Midbrain (tissue), 1 donor: ENCODE data around the gene FBXL2.

ENCODE experiments used
- DNase-seq: peaks from one replicate; lab custom pipeline; 2025; lab: John Stamatoyannopoulos, UW

FBXL2 gene, protein sequence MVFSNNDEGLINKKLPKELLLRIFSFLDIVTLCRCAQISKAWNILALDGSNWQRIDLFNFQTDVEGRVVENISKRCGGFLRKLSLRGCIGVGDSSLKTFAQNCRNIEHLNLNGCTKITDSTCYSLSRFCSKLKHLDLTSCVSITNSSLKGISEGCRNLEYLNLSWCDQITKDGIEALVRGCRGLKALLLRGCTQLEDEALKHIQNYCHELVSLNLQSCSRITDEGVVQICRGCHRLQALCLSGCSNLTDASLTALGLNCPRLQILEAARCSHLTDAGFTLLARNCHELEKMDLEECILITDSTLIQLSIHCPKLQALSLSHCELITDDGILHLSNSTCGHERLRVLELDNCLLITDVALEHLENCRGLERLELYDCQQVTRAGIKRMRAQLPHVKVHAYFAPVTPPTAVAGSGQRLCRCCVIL

DNA sequence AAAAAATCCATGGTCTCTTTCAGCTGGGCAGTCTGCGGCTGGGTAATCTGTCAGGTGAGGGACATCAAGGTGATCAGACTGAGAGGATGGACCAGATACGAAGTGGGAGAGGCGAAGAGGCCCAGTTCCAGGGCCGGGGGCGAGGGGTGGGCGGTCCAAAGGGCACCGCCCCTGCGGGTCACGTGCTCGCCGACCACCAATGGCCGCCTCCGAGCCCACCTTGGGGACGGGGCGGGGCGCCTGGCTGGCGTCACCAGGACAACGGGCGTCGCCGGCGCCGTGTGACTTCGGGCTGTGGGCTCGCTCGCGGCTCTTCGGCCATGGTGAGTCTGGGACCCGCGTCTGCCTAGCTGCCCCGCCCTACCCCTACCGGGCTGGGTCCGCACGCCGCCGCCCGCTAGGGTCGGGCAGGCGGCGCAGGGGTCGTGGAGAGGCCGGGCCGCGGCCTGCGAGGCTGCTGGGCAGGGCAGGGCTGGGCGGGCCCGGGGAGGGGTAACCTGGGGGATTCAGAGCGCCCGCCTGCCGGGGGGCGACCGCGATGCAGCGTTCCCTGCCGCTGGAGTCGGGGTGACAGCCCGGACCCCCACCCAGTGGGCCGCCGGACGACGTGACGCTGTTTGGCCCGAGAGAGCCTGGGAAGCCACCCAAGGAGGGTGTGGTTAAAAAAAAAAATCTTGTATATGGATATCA is at the start of gene FBXL2:
Gene FBXL2, plus strand, starts transcription at position 250 of the 690 bp plus-strand sequence. Its CDS starts 71 bp downstream, at position 321.
- DNase-seq = peak; percentile 44

DNA sequence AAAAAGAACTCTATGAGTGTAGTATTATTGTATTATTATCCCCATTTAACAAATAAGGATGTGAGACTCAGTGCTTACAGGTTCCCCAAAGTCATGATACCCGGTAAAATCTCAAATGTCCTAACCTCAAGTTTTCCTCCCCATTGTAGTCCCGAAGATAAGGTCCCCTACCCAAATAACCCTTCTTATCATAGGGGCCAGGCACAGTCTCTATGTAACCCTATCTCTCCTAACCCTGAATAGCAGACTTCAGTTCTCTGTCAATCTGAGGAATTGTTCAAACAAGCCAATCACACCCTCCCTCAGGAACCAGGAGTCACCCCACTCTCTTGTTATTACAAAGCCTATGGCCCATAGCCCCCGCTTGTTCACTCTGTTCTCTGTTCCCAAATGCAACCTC is 48.2 kb upstream of the FBXL2 start:
- no peak for DNase-seq

DNA sequence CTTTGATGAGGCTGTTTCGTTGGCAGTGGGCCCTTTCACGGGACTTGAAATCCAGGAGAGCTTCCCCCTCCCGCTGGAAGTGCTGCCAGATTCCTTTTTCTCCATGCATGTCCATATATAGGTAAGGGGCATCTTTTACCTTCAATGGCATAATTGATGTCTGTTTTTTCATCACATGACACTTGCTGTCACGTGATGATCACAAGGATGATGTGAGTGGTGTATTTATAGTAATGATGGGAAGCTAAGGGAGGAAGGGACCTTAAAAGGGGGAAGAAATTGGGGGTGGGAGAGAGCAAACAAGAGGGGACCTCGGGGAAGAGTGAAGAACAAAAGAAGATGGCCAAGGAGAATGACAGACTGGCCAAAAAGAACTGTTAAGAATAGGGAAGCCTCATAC is 47.3 kb upstream of the FBXL2 start:
- no peak for DNase-seq

DNA sequence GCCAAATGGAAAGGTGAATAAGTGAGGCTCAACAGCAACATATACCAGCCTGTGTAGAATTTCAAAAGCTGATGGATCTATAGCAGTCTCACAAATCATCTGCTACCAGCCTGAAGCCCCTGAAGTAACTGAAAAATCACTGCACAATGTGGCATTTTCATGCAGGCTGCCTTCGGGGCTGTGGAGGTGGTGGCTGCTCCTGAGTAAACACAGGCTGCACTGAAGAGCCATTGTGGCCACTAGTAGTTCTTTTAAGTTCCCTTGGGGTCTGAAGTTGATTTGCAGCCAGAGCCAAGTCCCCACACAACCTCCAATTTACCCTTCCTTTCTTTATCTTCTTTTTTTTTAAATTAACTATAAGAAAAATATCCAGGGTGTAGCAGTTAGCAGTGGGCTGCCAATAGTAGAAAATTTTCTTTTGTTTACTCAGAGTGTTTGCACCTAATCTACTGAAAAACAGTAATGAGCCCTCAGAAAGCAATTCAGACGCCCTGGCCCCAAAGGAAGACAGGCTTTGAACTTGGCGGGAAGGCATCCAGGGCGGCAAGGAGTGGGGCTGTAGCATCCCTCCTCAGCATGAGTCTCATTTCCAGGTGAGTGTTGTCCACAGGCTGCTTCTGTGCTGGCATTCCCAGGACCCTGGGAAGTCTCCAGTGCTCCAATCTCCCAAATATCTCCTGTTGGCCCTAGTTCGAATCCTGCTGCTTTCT is 45.3 kb upstream of the FBXL2 start:
- DNase-seq = no peak

DNA sequence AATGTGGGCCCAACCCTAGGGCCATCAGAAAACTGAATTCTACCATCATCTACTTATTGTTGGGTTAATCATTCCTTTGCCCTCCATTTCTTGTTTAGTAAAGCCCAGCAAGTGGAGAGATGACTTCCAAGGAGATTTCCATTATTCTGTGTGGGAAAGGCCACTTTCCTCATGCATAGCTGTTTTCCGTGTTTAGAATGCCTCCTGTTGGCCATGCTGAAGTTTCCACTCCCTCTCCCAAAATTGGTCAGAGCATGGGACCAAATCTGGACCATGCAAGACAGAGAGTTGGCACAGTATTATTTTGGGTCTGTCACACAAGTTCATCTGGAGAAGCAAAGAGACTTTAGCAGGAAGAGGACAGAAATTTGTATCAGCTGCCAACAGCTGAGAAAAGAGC is 43.4 kb upstream of the FBXL2 start:
- DNase-seq = no peak

DNA sequence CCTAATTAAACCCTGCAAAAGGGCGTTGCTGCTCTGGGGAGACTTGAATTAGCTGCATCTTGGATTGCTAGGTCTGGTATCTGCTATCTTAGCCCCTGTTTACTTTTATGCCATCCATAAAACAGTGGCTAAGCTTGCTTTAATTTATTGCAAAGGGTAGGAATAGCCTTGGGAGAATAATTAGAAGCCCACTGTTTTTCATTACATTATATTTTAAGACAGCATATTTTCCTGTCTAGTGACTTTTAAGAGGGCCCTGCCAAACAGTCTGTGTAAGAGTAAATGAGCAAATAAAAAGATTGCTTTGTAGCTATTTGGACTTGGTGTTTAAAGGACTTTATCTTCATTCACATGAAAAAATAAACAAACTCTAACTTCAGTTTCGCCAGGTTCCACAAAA is 41.2 kb upstream of the FBXL2 start:
- no peak for DNase-seq

DNA sequence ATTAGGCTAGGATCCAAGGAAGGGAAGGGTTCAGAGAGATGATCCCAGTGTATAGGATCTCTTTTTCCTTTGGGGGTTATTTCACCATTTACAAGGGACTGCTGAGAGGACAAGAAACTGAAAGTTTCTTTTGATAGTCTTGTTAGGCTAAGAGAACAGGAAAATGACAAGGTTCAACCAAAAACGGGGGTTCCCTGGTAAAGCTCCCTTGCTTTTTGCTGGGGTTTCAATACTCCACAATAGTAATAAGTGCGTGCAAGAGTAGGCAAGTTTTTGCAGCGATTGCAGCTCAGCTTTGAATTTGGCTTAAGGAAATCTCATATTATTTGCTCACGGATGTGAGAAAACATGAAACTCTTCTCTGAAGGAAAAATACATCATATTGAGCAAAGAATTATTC is 39.8 kb upstream of the FBXL2 start:
- DNase-seq = no peak

DNA sequence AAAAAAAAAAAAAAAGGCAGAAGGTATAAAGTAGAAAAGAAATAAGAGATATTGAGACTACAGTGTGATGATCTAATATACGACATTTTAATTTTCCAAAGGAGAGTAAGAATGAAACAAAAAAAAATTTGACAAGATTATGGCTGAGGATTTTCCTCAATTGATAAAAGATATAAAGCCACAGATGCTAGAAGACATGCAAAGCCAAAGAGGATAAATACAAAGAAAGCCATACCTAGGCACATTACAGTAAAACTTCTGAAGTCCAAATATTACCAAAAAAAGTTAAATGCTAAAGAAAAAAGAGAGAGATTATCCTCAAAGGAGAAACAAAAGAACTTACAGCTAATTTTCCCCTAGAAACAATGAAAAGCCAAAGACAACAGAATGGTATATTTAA is 38.3 kb upstream of the FBXL2 start:
- no peak for DNase-seq

DNA sequence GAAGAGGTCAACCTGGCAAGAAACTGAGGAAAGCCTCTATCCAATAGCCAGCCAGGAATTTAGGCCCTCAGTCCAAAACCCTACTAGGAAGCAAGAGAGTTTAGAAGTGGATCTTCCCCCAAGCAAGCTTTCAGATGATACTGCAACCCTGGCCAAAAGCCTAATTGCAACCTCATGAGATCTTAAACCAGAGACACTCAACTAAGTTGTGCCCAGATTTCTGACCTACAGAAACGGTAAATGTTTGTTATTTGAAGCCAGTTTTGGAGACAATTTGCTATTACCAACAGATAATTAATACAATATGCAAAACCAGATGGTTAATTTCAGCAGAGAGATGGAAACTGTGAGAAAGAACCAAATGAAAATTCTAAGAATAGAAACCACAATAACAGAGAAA is 37.0 kb upstream of the FBXL2 start:
- no peak for DNase-seq

DNA sequence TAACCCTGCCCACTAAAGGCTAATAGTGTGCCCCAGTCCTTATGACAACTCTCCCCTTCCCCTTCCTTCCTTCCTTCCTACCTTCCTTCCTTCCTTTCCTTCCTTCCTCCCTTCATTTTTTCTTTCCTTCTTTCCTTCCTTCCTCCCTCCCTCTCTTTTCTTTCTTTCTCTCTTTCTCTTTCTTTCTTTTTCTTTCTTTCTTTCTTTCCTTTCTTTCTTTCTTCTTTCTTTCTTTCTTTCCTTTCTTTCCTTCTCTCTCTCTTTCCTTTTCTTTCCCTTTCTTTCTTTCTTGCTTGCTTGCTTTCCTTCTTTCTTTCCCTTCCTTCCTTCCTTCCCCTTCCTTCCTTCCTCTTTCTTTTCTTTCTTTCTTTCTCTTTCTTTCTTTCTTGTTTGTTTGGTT is 30.5 kb upstream of the FBXL2 start:
- no peak for DNase-seq

DNA sequence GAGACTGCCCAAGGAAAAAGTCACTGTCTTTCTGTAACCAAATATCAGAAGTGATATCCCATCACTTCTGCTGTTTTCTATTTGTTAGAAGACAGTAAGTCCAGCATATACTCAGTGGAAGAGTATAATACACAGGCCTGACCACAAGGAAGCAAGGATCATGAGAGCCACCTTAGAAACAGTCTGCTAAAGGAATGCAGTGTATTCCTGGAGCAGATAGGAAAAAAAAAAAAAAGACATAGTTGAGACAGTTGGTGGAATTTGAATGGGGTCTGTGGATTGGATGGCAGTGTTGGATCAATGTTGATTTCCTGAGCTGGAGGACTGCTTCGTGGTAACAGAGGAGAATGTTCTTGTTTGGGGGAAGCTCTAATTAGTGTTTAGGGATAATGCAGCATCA is 26.5 kb upstream of the FBXL2 start:
- DNase-seq = no peak

DNA sequence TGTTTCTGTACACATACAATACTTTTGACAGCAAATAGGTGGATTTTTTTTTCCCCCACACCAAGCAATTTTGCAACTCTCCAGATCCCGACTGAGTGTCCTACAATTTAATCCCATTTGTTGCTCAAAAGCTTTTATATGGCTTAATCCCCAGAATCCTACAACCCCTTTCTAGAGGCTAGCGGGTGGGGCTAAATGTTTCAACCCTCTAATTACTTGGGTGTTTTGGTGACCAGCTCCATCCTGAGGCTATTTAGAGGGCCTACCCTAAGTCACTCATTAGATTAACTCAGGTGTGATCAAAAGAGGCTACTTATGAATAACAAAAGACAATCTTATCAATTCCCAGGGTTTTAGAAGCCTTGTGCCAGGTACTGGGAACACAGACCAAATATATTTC is 21.0 kb upstream of the FBXL2 start:
- no peak for DNase-seq

DNA sequence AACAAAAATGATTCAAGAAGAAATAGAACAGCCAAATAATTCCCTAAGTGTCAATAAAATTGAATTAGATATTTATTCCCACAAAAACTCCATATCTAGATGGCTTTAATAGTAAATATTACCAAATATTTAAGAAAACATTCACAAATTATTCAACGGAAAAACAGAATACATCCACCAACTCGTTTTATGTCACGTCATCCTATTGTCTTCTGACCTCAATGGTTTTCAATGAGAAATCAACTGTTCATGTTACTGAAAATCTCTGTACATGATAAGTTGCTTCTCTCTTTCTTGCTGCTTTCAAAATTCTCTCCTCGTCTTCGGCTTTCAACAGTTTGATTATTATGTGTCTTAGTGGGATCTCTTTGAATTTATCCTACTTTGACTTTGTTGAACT is 17.1 kb upstream of the FBXL2 start:
- DNase-seq = no peak

DNA sequence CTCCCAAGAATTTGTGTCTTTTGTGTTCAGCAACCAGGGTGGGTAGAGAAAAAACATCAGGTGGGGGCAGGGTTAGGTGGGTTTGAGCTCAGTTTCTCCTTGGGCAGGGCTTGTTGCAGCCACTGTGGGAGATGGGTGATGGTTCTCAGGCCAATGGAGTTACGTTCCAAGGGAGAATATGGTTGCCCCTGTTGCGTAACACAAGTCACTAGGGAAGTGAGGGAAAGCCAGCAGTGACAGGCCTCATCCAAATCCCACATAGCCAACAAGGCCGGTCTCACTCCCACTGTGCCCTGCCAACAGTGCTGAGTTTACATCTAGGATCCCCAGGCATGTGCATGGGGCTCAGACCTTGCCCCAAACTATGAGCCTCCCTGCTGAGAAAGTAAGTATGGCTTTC is 7.9 kb upstream of the FBXL2 start:
- DNase-seq = no peak

DNA sequence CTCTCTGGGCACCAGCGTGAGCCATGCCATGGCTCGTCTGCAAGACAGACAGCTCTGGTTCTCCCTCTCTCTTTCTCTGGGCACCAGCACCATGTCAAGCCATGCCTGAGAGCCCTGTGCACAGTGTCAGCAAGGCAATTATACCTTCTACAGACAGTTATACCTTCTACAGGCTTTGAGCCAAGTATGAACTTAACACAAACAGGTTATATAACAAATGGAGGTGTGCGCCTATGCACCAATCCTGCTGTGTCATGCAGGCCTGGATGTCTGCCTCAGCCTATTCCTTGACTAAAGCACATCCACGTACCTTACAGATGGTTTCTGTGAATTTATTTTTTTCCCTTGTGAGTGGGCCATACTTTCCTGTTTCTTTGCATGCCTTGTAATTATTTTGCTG is 5.9 kb upstream of the FBXL2 start:
- DNase-seq = no peak

DNA sequence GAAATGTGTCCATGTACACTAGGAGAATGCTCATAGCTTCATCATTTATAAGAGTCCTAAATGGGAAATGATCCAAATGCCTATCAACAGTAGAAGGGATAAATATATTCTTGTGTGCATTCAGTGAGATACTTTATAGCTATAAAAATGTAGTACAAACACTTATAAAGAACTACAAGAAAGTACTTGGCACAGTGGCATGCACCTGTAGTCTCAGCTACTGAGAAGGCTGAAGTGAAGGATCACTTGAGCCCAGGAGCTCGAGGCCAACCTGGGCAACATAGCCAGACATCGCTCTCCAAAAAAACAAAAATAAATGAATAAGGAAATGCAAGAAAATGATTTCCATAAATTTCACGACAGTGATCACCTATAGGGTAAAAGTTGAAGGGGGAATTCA is 3.6 kb upstream of the FBXL2 start:
- no peak for DNase-seq

DNA sequence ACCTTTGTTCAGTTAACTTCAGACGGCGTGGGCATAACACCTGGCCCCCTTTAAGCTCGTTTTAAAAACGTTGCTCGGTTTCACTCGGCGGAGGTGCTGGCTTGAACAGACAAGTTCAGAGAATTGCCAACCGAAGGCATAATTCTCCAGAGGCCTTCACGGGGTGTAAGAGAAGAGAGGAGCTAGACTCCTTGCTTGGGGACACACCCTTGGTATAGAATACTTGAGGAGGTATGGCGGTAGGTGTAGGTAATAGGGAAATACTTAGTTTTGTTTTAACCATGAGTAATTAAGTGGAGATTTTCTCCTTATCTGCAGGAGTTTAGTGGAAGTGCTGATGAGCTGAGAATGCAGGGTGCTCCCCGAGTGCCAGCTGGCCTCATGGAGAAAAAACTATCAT is 921 bp downstream of the FBXL2 start:
- peak; percentile 1 for DNase-seq

DNA sequence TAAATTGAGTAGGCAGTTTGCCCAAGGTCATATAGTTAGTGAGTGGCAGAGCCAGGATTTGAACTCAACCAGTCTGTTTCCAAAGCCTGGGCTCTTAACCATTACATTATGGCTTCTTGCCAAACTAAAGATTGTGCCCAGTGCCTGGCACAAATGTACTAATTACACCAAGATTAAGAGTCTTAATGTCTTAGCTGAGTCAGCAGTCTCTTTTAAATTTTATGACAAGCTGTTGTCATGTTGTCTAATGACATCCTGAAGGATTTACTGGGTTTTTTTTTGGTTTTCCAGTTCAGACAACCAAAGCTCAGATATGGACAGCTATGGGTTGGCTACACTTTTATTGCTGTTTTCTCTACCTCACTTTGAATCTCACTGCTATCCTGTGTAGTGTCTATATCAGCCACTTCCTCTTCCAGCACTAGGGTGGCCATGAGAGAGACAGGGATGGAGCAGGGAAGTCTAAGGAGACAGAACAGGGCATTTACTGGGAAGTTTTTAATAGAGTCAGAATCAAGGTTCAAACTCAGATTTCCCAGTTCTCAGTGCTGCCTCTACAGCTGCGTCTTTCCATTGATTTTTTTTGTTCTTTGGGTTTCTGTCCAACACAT is 10.5 kb downstream of the FBXL2 start:
- DNase-seq = no peak

DNA sequence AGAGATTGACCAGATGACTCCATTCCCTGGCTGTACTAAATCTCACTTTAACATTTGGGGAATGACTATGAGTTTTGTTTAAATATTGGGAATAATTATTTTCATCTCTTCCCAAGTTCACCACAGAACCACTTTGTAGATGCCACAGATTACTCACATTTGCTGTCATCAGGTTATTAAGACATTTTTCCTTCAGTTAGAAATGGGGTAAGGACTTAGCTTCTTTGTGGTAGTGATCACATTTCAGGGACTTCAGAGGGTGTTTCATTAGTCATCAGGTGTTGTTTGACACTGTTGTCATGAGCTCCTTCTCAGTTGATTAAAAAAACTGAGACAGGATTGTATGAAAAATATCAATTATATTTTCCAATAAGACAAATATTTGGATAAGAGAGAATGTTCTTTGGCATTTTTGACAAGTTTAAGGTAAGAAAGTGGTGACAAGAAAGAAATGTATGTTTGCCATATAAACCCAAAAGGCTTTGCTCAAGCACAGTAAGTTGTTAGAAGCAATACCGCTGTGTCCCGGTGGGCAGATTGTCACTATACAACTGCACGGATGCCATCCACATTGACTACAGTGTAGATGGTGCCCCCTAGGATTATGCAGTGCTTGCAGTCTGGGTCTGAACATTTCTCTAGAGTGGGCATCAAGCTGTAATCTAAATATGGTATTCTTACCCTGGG is 22.3 kb downstream of the FBXL2 start:
- no peak for DNase-seq

DNA sequence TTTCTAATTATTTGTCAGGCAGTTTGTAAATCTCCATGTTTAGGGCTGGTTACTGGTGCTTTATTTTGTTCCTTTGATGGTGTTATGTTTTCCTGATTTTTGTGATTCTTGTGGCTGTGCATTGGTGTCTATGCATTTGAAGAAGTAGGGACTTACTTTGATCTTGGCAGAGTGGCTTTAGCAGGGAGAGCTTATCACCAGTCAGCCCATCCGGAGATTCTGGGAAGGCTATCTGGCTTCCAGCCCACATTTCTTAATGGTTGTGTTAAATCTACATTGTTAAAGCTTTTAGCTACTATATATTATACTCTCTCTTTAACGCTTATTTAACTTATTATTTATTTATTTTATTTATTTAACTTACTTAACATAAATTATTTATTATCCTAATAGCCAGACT is 35.1 kb downstream of the FBXL2 start:
- DNase-seq = no peak

DNA sequence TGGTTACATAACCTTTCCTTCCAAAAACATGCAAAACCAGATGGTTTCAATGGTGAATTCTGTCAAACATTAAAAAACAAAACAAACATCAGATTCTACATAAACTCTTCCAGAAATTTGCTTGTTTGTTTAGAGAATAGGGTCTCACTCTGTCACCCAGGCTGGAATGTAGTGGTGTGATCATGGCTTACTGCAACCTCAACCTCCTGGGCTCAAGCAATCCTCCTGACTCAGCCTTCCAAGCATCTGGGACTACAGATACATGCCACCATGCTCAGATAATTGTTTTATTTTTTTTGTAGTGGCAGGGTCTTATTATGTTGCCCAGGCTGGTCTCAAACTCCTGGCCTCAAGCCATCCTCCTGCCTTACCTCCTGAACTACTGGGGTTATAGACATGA is 36.1 kb downstream of the FBXL2 start:
- no peak for DNase-seq

DNA sequence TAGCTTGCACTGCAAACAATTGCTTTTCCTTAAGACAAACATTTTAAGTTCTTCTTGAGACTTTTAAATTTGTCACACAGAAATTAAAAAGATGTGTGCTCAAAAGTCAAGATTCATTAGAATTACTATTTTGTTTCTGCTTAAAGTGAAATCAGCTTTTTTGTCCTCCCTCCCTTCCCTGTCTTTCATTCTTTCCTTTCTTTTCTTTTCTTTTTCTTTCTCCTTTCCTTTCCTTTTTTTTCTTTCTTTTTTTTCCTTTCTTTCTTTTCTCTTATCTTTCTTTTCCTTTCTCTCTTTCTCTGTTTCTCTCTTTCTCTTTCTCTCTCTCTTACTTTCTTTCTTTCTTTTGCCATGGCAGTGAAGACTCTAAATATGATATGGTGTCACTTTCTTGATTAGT is 37.8 kb downstream of the FBXL2 start:
- no peak for DNase-seq
